Stimulated activated CD4-positive, alpha-beta T cell treated with anti-CD3 and anti-CD28 coated beads, TNF-alpha, amount 100 ng/mL, for 4 hours (primary cell): ENCODE measurements around the gene PLEKHJ1.

ENCODE experiments used
- DNase-seq, 3 experiments: peaks; one replicate each; pipeline ENCODE4 v3.0.0-alpha.2; 2020; ENCODE audit warnings: low read depth in 3 of 3

PLEKHJ1 gene

DNA sequence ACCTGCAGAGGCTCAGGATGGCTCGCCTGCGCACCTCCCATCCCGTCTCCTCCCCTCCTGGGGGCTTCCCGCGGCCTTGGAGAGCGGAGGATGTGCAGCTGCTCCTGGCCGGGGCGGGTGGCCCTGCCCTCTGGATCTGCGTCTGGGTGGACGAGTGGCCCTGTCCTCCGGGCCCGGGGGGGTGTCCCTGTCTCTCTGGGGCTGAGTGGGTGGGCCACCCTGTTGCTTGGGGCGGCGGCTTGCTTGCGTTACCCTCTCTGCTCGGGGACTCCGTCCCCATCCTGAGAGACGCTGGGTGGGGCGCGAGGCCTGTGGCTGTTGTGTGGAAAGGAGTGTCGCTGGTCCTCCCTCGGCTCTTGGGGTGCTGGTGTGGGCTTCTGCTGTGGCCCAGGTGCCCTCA is 37.8 kb downstream of the PLEKHJ1 start:
- no peak for DNase-seq

DNA sequence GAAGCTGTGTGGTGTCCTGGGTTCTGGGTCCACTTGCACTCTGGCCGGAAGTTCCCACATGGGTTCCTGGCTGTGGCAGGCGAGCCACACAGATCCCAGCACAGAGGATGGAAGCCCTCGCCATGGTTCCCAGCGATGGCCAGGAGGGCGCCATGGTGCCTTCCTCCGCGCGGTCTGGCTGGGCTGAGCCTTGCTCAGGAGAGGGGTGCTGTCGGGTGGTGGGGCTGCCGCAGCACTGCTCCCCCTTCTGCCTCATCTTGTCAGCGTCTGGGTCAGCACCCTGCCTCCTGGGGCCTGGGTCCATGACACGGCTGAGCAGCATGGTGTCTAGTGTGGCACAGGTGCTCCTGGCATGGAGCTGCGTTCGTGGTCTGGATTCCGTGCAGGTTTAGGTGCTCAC is 38.9 kb downstream of the PLEKHJ1 start:
- DNase-seq: no peak

DNA sequence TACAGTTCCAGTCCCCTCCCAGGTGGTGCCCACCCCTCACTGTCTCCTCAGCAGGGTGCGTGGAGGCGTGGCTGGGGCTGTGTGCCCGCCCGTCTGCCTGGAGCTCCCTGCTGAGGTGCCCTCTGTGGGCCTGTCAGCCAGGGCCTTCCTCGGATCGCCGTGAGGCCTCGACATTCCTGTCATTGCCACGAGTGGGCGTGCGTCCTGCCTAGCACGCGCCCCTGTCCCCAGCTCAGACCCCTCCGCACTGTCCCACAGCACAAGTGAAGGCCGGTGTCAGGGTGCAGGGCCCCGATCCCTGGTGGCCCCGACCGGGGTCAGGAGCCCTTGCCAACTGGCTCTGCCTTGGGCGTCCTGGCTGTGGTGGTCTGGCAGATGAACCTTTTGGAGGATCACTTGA is 40.2 kb downstream of the PLEKHJ1 start:
- DNase-seq: no peak

DNA sequence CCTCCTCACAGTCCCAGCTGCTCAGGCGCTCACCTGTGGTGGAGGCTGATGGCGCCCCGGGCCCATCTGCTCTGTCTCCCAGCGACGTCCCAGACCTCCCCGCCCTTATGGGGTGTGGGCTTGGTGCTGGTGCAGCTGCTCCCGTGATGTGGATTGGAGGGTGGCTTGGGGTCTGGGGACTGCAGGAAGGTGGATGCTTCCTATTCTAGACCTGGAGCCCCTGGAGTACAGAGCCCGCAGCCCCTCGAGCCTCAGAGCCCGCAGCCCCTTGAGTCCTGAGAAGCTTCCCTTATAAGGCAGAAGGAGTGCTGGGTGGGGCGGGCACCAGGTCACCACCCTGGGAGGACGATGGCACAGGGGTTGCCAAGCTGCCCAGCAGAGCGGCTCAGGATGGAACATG is 40.8 kb downstream of the PLEKHJ1 start:
- DNase-seq: no peak

DNA sequence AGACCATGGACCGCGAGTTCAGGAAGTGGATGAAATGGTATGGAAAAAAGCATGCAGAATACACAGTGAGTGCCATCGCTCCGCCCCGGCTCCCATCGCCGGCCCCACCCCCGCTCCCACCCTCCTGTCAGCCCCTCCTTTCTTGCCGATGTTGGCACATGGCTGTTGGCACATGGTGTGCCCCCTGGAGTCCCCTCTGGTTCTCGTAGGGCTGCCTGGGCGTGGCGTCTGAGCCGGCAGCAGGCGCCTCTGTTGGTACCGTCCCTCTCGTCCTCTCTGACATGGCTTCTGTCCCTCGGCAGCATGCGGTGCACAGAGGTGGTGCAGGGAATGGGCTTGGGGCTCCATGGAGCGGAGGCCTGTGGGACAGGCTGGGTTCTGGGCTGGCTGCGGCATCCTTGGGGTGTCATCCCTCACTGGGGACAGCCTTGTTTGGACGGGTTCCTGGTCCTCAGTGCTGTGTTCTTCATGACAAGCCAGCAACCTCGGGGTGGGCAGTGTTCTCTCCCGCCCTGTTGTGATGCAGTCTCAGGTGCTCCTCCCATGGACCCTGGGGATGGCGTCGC is 41.5 kb downstream of the PLEKHJ1 start:
- no peak for DNase-seq

DNA sequence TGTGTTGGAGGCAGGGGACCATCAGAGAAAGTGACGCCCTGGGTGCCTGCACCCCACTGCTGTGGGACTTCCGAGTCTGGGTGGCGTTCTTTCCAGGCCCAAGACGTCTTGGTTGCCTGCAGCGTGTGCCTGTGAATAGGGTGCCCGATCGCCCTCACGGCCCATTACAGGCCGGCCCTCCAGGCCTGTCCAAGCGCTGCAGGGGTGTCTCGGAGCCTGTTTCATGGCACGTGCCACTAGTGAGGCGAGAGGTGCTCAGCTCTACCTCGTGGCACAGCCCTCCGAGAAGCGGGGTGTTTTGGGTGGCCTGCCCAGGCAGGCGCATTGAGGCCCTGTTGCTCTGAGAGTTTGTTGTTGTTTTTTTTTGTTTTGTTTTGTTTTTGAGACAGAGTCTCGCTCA is 42.3 kb downstream of the PLEKHJ1 start:
- no peak for DNase-seq

DNA sequence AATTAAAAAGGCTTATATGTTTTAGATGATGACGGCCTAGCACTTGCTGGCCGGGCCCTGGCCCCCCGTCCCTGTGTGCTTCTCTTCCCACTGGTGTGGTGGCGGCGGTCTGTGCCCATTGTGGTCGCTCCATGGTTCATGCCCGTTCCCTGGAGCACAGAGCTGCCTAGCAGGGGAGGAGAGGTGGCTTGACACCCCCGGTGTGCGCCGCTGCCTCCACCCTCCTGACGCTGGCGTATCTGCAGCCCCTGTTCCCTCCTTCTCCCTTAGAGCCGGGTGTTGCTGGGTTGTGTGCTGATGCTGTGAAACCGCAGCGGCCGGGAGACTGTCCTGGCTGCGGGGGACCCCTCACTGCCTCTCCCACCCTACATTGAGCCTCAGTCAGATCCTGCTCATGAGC is 43.3 kb downstream of the PLEKHJ1 start:
- no peak for DNase-seq

DNA sequence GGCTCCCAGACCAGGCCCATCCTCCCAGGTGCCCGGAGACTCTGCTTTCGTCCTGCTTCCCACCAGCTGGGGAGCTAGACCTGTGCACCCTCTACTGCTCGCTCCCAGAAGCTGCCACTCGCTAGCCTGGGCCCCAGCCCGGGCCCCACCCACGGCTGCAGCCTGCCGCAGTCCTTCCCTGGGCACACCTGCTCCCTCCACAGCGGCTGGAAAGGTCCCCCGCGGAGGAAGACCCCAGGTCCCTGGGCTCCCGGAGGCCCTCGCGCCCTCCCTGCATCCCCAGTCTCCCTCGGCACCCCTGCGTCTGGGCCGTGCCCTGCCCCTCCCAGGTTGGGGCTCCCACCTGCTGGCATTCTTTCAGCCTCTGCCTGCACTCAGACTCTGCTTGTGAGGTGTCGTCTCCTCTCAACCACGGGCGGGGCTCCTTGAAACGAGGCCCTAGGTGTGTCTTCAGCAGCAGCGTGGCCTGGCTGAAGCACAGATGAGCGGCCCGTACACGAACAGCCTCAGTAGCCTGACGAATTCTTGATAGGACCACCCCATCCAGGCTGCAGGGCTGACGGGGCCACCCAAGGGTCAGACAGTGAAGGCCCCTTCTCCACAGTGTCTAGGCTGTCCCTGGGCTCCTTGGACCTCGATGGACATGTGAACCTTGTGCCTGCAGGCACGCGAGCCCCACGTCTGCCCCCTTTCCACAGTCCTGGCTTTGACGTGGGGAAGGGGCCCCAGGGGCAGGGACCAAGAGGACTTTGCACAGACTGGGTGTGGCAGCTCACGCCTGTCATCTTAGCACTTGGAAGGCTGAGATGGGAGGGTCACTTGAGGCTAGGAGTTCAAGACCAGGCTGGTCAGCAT is 44.4 kb downstream of the PLEKHJ1 start:
- DNase-seq: no peak

DNA sequence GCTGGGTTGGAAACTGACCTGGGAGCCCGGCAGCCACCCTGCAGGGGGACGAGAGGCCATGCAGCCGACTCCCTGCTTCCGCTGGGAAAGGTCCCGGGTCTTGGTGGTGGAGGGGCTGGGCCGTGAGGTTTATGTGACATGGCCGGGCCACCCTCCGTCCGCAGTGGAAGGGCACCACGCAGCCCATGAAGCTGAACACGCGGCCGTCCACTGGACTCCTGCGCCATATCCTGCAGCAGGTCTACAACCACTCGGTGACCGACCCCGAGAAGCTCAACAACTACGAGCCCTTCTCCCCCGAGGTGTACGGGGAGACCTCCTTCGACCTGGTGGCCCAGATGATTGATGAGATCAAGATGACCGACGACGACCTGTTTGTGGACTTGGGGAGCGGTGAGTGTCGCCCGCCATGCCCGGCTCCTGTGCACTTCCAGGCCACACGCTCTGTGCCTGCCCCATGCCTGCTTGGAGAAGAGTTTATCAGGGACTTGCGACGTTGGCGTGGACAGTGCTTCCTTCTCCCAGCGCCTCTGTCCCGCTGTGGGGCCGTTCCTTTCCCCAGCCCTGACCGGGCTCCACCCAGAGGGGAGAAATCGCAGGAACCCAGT is 45.2 kb downstream of the PLEKHJ1 start:
- no peak for DNase-seq

DNA sequence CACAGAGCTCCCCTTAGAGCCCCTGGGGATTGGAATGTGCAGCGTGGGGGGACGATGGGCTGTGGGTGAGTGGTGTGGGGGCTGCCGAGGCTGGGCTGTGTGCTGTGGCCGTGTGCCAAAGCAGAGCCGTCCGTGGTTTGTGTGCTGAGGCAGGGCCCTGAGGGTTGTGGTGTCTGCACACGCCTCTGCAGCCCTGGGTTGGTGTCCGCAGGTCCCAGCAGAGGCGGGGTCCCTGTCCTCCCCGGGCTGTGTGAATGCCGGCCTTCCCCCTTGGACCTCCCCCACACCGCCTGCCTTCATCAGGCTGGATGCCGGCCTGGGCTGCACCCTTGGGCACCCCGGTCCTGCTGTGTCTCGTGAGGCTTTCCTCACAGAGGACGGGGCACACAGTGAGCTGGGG is 46.2 kb downstream of the PLEKHJ1 start:
- DNase-seq: no peak

DNA sequence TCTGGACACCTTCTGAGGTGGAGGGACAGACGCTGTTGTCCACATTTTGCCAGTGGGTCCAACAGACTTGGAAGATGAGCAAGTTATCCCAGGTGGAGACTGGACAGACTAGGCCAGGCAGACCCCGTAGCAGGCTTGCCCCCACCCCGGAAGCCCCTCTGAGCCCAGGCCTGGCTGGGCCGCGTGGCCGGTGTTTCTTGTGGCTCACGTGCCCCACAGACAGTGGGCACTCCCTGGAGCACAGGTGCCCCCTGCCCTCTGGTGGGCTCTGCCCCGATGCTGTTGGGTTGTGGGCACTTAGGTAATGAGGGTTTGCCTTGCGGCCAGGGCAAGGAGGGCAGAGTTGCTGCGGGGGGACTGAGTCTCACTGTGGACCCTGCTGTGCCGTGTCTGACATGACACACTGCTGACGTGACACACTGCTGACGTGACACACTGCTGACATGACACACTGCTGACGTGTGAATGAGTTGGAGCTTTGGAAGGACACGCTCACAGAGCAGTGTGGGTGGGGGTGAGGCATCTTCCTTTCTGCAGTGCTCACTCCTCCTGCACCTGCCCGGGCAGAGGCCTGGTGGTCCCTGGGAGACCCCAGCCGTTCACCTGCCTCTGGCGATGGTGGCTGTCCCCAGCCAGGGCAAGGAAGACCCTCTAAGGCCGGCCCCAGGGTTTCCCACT is 47.3 kb downstream of the PLEKHJ1 start:
- no peak for DNase-seq

DNA sequence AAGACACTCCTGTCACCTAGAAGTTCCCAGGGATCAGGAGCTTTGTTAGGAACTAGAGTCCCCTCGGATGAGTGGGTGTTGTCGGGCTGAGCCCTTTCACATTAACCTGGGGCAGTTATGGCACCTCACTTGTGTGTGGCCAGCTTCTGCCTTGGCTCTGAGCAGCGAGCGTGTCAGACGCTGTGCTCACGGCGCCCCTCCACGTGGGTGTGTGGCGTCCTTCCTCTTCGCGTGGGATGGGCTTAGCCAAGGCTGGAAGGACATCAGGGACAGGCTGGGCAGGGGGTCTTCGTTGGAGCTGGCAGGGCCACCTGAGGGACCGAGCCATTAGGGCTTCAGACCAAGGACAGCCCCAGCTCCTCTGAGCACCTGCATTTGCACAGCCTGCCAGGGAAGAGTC is 49.0 kb downstream of the PLEKHJ1 start:
- DNase-seq: no peak

DNA sequence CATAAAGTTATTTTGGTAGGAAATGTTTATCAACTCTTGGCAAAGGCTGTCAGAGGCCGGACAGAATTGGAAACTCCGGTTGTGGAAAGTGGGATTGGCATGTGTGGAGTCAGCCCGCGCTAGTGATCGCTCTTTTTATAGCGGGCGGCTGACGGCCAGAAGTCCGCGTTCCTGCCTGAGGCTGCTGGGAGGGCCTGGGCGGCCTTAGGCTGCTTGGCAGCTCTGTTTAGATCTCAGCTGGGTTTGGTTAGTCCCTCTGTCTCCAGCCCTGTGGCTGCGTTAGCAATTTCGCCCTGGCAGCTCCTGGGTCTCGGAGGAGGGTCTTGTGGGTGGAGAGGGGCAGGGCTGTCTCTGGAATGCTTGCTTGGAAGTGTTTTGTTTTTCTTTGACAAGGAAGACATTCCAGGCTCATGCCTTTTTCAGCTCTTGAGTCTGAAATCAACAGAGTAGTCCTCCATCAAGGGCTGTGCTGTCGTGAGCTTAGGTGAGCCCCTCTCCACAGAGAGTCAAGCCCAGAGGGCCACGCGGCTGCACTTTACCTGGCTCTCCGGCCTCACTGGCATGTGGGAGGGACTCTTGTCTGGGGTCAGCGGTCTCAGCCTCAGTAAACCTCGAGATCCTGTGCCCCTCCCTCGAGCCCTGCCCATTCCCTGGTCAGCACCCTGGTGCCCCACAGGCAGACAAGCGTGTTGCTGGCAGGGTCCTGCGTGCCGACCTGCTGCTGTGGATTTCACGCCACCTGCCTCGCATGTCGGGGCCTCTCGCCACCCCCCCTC is 49.9 kb downstream of the PLEKHJ1 start:
- no peak for DNase-seq

DNA sequence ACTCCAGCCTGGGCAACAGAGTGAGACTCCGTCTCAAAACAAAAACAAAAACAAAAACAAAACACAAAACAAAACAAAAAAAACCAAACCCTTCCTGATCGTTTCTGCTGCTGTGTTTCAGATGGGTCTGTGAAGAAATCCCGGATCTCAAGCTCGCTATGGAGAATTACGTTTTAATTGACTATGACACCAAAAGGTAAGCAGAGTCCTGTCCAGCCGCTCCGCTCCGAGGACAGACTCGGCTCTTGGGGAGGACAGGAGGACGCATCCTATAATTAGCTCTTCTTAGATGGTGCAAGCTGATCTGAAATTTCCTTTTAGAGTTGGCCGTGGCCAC is 50.4 kb downstream of the PLEKHJ1 start:
- DNase-seq: no peak

DNA sequence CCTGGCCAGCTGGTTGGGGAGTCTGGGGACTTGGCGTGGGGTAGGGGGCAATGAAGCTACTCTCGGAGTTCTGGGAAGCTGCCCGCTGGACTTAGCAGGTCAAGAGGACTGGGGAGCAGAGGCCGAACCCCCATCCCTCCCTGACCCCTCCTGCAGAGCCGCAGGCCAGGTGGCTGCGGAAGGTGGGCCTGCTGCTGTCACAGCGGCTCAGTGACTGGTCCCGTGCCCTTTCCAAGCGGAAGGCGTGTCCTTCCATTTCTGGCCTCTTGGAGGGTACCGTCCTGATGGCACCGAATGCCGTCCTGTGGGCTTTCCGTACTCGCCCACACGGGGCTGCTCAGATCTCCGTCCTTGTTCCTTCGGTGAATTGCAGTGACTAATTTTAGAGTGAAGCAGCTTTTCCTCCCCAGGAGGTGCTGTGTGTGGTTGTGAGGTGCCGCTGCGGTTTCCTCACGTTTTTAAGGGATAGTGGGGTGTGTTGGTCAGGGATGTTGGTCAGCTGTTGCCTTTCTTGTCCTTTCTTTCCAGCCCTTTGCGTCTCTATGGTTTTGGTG is 51.6 kb downstream of the PLEKHJ1 start:
- DNase-seq: no peak
